Right atrium auricular region (tissue), 2 donors: ENCODE data around the gene GRM5. TPM values are rescaled to one million over a fixed set of nuclear protein-coding genes. Genes with fewer than 3 reads are reported as not detected.

ENCODE experiments used
- DNase-seq: peaks from one replicate; pipeline ENCODE4 v3.0.0-alpha.2; 2019; ENCODE audit warnings: low spot score
- H3K27ac ChIP-seq, 2 donors: fragments of 200-600 bp; sonication (generic); 1 replicate in 1 of 2; 2 replicates in 1 of 2; pipeline ENCODE4 v1.5.1; 2016 to 2019
- H3K27me3 ChIP-seq, 2 donors: fragments of 200-600 bp; sonication (generic); one replicate each; pipeline versions ENCODE4 v1.5.1 to v1.6.0; 2017 to 2019
- H3K36me3 ChIP-seq: fragments of 200-600 bp; sonication (generic); one replicate; pipeline ENCODE4 v1.5.1; 2016
- H3K4me1 ChIP-seq, 2 donors: fragments of 200-600 bp; sonication (generic); one replicate each; pipeline versions ENCODE4 v1.5.1 to v1.6.0; 2017 to 2019
- H3K4me3 ChIP-seq, 2 donors: fragments of 200-600 bp; sonication (generic); 1 replicate in 1 of 2; 2 replicates in 1 of 2; pipeline ENCODE4 v1.5.1; 2017 to 2019; ENCODE audit warnings: mild to moderate bottlenecking in 1 of 2, moderate library complexity in 1 of 2
- H3K9me3 ChIP-seq, 2 donors: fragments of 200-600 bp; sonication (generic); one replicate each; pipeline ENCODE4 v1.5.1; 2019
- total RNA-seq, 2 donors: library from RNA; depleted of rRNA; stranded (reverse); fragments of >200 nt; gene quantifications; one replicate each; pipeline ENCODE4 v1.1.0, GENCODE V29; 2016
- TF ChIP-seq, protein P1 (sequence below), 2 donors: fragments of 200-600 bp; sonication (generic); IDR thresholded peaks; one replicate each; pipeline ENCODE4 v1.5.1; 2019; ENCODE audit warnings: antibody characterized with exemption in 2 of 2

GRM5 gene
- total RNA-seq, 2 donors from 2014 or later: not detected

- Histone ChIP-seq H3K27me3 (peaks cover 0 to under 1% of the 10 kb centered on the region in 2 donors), H3K27ac (no peak overlapping the region), H3K4me3 (no peak overlapping the region), H3K9me3 (no peaks in the 10 kb centered on the region), H3K36me3 (no peaks in the 10 kb centered on the region), H3K4me1 (no peaks in the 10 kb centered on the region)
- no peak for DNase-seq
- TF ChIP-seq, protein P1, sequence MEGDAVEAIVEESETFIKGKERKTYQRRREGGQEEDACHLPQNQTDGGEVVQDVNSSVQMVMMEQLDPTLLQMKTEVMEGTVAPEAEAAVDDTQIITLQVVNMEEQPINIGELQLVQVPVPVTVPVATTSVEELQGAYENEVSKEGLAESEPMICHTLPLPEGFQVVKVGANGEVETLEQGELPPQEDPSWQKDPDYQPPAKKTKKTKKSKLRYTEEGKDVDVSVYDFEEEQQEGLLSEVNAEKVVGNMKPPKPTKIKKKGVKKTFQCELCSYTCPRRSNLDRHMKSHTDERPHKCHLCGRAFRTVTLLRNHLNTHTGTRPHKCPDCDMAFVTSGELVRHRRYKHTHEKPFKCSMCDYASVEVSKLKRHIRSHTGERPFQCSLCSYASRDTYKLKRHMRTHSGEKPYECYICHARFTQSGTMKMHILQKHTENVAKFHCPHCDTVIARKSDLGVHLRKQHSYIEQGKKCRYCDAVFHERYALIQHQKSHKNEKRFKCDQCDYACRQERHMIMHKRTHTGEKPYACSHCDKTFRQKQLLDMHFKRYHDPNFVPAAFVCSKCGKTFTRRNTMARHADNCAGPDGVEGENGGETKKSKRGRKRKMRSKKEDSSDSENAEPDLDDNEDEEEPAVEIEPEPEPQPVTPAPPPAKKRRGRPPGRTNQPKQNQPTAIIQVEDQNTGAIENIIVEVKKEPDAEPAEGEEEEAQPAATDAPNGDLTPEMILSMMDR (IDR thresholded peaks at IDR 0.05): no peak
Observed at GRCh38 chr11:88501541-88501940, 564.2 kb downstream of the GRM5 start.

GRCh38 chr11:88495836-88496235, 569.9 kb downstream of the GRM5 start:
- no peaks in the 10 kb centered on the region for H3K9me3 ChIP-seq
- no peak for DNase-seq
- H3K4me1 ChIP-seq: no peaks in the 10 kb centered on the region
- TF ChIP-seq, protein P1 (IDR thresholded peaks at IDR 0.05): no peak
- H3K36me3 ChIP-seq: no peaks in the 10 kb centered on the region
- no peak overlapping the region for H3K27ac ChIP-seq
- H3K27me3 ChIP-seq: no peaks in the 10 kb centered on the region
- no peak overlapping the region for H3K4me3 ChIP-seq

GRCh38 chr11:88494848-88495247, 570.9 kb downstream of the GRM5 start:
- no peaks in the 10 kb centered on the region for H3K27me3 ChIP-seq
- no peak for DNase-seq
- TF ChIP-seq, protein P1 (IDR thresholded peaks at IDR 0.05): no peak
- no peaks in the 10 kb centered on the region for H3K36me3 ChIP-seq
- H3K4me3 ChIP-seq: no peak overlapping the region
- H3K4me1 ChIP-seq: no peaks in the 10 kb centered on the region
- no peak overlapping the region for H3K27ac ChIP-seq
- H3K9me3 ChIP-seq: no peaks in the 10 kb centered on the region

DNA sequence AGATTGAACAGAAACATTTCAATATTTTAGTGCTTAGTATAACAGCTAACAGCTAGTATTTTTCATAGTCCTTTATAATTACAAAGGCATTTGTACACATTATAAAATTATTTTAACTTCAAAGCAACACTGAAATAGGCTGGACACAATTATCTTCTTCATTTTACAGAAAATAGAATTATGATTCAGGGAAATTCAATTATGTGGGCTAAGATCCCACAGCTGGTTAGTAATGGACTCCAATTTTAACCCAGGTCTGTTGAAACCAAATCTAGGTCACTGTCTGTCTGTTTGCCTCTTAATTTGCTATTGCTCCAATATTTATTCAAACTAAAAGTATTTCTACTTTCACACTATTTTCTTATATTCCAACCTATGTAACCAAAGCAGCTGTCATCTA, 574.1 kb downstream of the GRM5 start:
- Histone ChIP-seq H3K9me3 (no peaks in the 10 kb centered on the region), H3K27ac (no peak overlapping the region), H3K27me3 (no peaks in the 10 kb centered on the region), H3K4me1 (no peaks in the 10 kb centered on the region), H3K36me3 (no peaks in the 10 kb centered on the region), H3K4me3 (no peak overlapping the region)
- DNase-seq: no peak
- TF ChIP-seq, protein P1 (IDR thresholded peaks at IDR 0.05): no peak

- TF ChIP-seq, protein P1 (IDR thresholded peaks at IDR 0.05): no peak
- H3K27me3 ChIP-seq: no peaks in the 10 kb centered on the region
- H3K27ac ChIP-seq: no peak overlapping the region
Observed at GRCh38 chr11:88489030-88489429, 576.8 kb downstream of the GRM5 start.

GRCh38 chr11:88487646-88488045, 578.1 kb downstream of the GRM5 start:
- TF ChIP-seq, protein P1 (IDR thresholded peaks at IDR 0.05): no peak
- H3K36me3 ChIP-seq: no peaks in the 10 kb centered on the region
- no peaks in the 10 kb centered on the region for H3K9me3 ChIP-seq
- H3K4me3 ChIP-seq: no peak overlapping the region
- no peaks in the 10 kb centered on the region for H3K27me3 ChIP-seq
- H3K4me1 ChIP-seq: no peaks in the 10 kb centered on the region
- no peak for DNase-seq
- H3K27ac ChIP-seq: no peak overlapping the region

More at GRCh38 chr11:88489030-88489429, 576.8 kb downstream of the GRM5 start:
- no peak for DNase-seq
- Histone ChIP-seq H3K4me1 (no peaks in the 10 kb centered on the region), H3K4me3 (no peak overlapping the region), H3K36me3 (no peaks in the 10 kb centered on the region), H3K9me3 (no peaks in the 10 kb centered on the region)
